ENCODE data around the gene GNG7.

GRCh38 chr19:2527171-2527570 is 175.3 kb downstream of the GNG7 start:
- TF ChIP-seq CTCF (IDR thresholded peaks at IDR 0.05; ENCODE audit: low read length) (no peak), EZH2 (optimal IDR thresholded peaks at IDR 0.05; ENCODE audit: low read depth, low read length) (no peak)

Measured in MM.1S (cell line).